Activated T-cell treated with anti-CD3 and anti-CD28 coated beads, Interleukin-2, amount 50 U/mL, for 24 hours (primary cell): ENCODE results near the gene SLC16A7.
A peak's percentile ranks its signal among the peaks of the same experiment; 100 is the strongest.
"Not testable (repeated sequence)": the region's sequence is repeated elsewhere in the genome, so short reads cannot be mapped to it uniquely, and the experiment has no call there.

ENCODE experiments used
- DNase-seq: peaks from one replicate; pipeline ENCODE4 v3.0.0-alpha.2; 2020
- H3K27ac Mint-ChIP-seq: 2 replicates; pipeline ENCODE4 v1.8.0; 2020; ENCODE audit warnings: mild to moderate bottlenecking, mixed read lengths
- H3K27me3 Mint-ChIP-seq: 2 replicates; pipeline ENCODE4 v1.8.0; 2020; ENCODE audit warnings: mixed read lengths
- H3K36me3 Mint-ChIP-seq: 2 replicates; pipeline ENCODE4 v1.8.0; 2020; ENCODE audit warnings: low read depth, mixed read lengths
- H3K4me1 Mint-ChIP-seq: 2 replicates; pipeline ENCODE4 v1.8.0; 2020; ENCODE audit warnings: low read depth, mixed read lengths
- H3K4me3 Mint-ChIP-seq: 2 replicates; pipeline ENCODE4 v1.8.0; 2020; ENCODE audit warnings: mild to moderate bottlenecking, moderate library complexity, mixed read lengths
- H3K9me3 Mint-ChIP-seq: 2 replicates; pipeline ENCODE4 v1.8.0; 2020; ENCODE audit warnings: mixed read lengths

Gene SLC16A7

GRCh38 chr12:59597385-59597781 is 1.6 kb downstream of the SLC16A7 start:
- Mint-ChIP-seq H3K36me3 (peaks cover 62% of the 10 kb centered on the region), H3K27me3 (no peaks in the 10 kb centered on the region), H3K27ac (peak overlapping the region; percentile 99), H3K4me3 (peak overlapping the region; percentile 86), H3K9me3 (no peaks in the 10 kb centered on the region), H3K4me1 (peaks cover 65% of the 10 kb centered on the region)
- DNase-seq: peak; percentile 56

GRCh38 chr12:59600171-59600570 is 4.3 kb downstream of the SLC16A7 start:
- Mint-ChIP-seq H3K4me3 (no peak overlapping the region), H3K27me3 (no peaks in the 10 kb centered on the region), H3K27ac (no peak overlapping the region), H3K9me3 (no peaks in the 10 kb centered on the region), H3K36me3 (peaks cover 84% of the 10 kb centered on the region), H3K4me1 (peaks cover 69% of the 10 kb centered on the region)
- no peak for DNase-seq

GRCh38 chr12:59603754-59604153 is 7.9 kb downstream of the SLC16A7 start:
- no peak for DNase-seq
- H3K27me3 Mint-ChIP-seq: no peaks in the 10 kb centered on the region
- no peak overlapping the region for H3K4me3 Mint-ChIP-seq
- H3K27ac Mint-ChIP-seq: no peak overlapping the region
- H3K4me1 Mint-ChIP-seq: peaks cover 74% of the 10 kb centered on the region
- H3K36me3 Mint-ChIP-seq: peaks cover 87% of the 10 kb centered on the region
- no peaks in the 10 kb centered on the region for H3K9me3 Mint-ChIP-seq

GRCh38 chr12:59612823-59613434 is 17.1 kb downstream of the SLC16A7 start:
- H3K27ac Mint-ChIP-seq, DNase-seq, H3K4me3 Mint-ChIP-seq, H3K27me3 Mint-ChIP-seq: not testable (repeated sequence)
- H3K9me3 Mint-ChIP-seq: peaks cover 29% of the 10 kb centered on the region
- peaks cover 34% of the 10 kb centered on the region for H3K4me1 Mint-ChIP-seq
- H3K36me3 Mint-ChIP-seq: peaks cover 70% of the 10 kb centered on the region

GRCh38 chr12:59615392-59616165 is 19.8 kb downstream of the SLC16A7 start:
- Mint-ChIP-seq H3K4me1 (peaks cover 57% of the 10 kb centered on the region), H3K27ac (no peak overlapping the region), H3K4me3 (no peak overlapping the region), H3K9me3 (peaks cover 28% of the 10 kb centered on the region), H3K36me3 (peaks cover 48% of the 10 kb centered on the region), H3K27me3 (no peaks in the 10 kb centered on the region)
- DNase-seq: no peak

- Mint-ChIP-seq H3K36me3 (peaks cover 20% of the 10 kb centered on the region), H3K9me3 (no peaks in the 10 kb centered on the region), H3K4me3 (no peak overlapping the region), H3K27ac (no peak overlapping the region), H3K4me1 (peaks cover 69% of the 10 kb centered on the region), H3K27me3 (no peaks in the 10 kb centered on the region)
- DNase-seq: no peak
These were observed 23.8 kb downstream of the SLC16A7 start for GRCh38 chr12:59619461-59620240.

GRCh38 chr12:59620326-59620725 is 24.5 kb downstream of the SLC16A7 start:
- Mint-ChIP-seq H3K9me3 (no peaks in the 10 kb centered on the region), H3K27ac (no peak overlapping the region), H3K36me3 (peaks cover 19% of the 10 kb centered on the region), H3K4me1 (peaks cover 71% of the 10 kb centered on the region), H3K27me3 (no peaks in the 10 kb centered on the region), H3K4me3 (no peak overlapping the region)
- DNase-seq: no peak

- H3K27me3 Mint-ChIP-seq: no peaks in the 10 kb centered on the region
- H3K36me3 Mint-ChIP-seq: peaks cover 41% of the 10 kb centered on the region
- no peak overlapping the region for H3K27ac Mint-ChIP-seq
- no peaks in the 10 kb centered on the region for H3K9me3 Mint-ChIP-seq
- H3K4me3 Mint-ChIP-seq: no peak overlapping the region
- no peak for DNase-seq
- H3K4me1 Mint-ChIP-seq: peaks cover 77% of the 10 kb centered on the region
These were observed 29.1 kb downstream of the SLC16A7 start for GRCh38 chr12:59624732-59625460.

GRCh38 chr12:59626382-59626781 is 30.6 kb downstream of the SLC16A7 start:
- Mint-ChIP-seq H3K4me1 (peaks cover 76% of the 10 kb centered on the region), H3K9me3 (no peaks in the 10 kb centered on the region), H3K4me3 (no peak overlapping the region), H3K27me3 (no peaks in the 10 kb centered on the region), H3K27ac (peak overlapping the region; percentile 72), H3K36me3 (peaks cover 53% of the 10 kb centered on the region)
- no peak for DNase-seq

- Mint-ChIP-seq H3K4me3 (no peak overlapping the region), H3K9me3 (no peaks in the 10 kb centered on the region), H3K36me3 (peaks cover 60% of the 10 kb centered on the region), H3K4me1 (peaks cover 78% of the 10 kb centered on the region), H3K27ac (peak overlapping the region; percentile 80), H3K27me3 (no peaks in the 10 kb centered on the region)
- no peak for DNase-seq
These were observed 31.8 kb downstream of the SLC16A7 start for GRCh38 chr12:59627582-59627981.

GRCh38 chr12:59629890-59630289 is 34.1 kb downstream of the SLC16A7 start:
- DNase-seq: no peak
- Mint-ChIP-seq H3K27me3 (no peaks in the 10 kb centered on the region), H3K36me3 (peaks cover 65% of the 10 kb centered on the region), H3K27ac (peak overlapping the region; percentile 8), H3K4me1 (peaks cover 82% of the 10 kb centered on the region), H3K4me3 (no peak overlapping the region), H3K9me3 (peaks cover 2% of the 10 kb centered on the region)

GRCh38 chr12:59632408-59632807 is 36.6 kb downstream of the SLC16A7 start:
- no peaks in the 10 kb centered on the region for H3K27me3 Mint-ChIP-seq
- no peak overlapping the region for H3K27ac Mint-ChIP-seq
- no peak overlapping the region for H3K4me3 Mint-ChIP-seq
- peaks cover 77% of the 10 kb centered on the region for H3K4me1 Mint-ChIP-seq
- peaks cover 2% of the 10 kb centered on the region for H3K9me3 Mint-ChIP-seq
- no peak for DNase-seq
- peaks cover 57% of the 10 kb centered on the region for H3K36me3 Mint-ChIP-seq

GRCh38 chr12:59634254-59634653 is 38.4 kb downstream of the SLC16A7 start:
- no peaks in the 10 kb centered on the region for H3K27me3 Mint-ChIP-seq
- H3K4me1 Mint-ChIP-seq: peaks cover 72% of the 10 kb centered on the region
- no peak overlapping the region for H3K27ac Mint-ChIP-seq
- DNase-seq: no peak
- peaks cover 58% of the 10 kb centered on the region for H3K36me3 Mint-ChIP-seq
- H3K4me3 Mint-ChIP-seq: no peak overlapping the region
- H3K9me3 Mint-ChIP-seq: peaks cover 2% of the 10 kb centered on the region

- Mint-ChIP-seq H3K27ac (peak overlapping the region; percentile 79), H3K4me3 (peak overlapping the region; percentile 10), H3K36me3 (peaks cover 54% of the 10 kb centered on the region), H3K27me3 (no peaks in the 10 kb centered on the region), H3K9me3 (peaks cover 2% of the 10 kb centered on the region), H3K4me1 (peaks cover 60% of the 10 kb centered on the region)
- DNase-seq: no peak
These were observed 41.3 kb downstream of the SLC16A7 start for GRCh38 chr12:59636945-59637691.
